OCI-LY1 (cell line): ENCODE data around the gene SDK1.

Experiments used
- CTCF ChIP-seq: fragments of 200-600 bp; sonication (generic), shearing (Covaris generic); IDR thresholded peaks from 2 replicates; pipeline ENCODE4 v1.5.1; 2017; ENCODE audit warnings: mild to moderate bottlenecking, antibody characterized with exemption, low read length, moderate library complexity, mixed read lengths
- EZH2 ChIP-seq: fragments of 200-600 bp; sonication (generic), shearing (Covaris generic); IDR thresholded peaks from 2 replicates; pipeline ENCODE4 v1.8.0; 2017; ENCODE audit warnings: borderline replicate concordance, mixed run types, mild to moderate bottlenecking, antibody characterized with exemption, low read length, moderate library complexity, mixed read lengths

DNA sequence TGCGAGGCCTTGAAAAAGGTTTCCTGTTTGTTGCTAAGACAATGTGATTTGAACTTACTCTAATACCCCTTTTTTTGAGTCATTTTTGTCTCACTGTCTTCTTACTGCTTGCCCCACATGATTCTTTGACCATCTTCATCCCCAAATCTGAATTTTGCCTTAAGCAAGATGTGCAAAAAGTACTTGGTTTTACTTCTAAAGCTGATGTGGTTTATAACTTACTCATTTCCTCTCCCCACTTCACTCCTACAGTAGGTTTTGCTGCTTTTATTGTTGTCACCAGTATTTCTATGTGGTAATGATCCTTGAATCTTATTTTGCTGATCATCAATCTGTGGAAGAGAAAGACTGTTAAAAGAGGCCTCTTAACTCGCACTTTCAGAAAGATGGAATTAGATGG lies 396.4 kb downstream of the SDK1 start:
- no peak for TF ChIP-seq CTCF
- no peak for TF ChIP-seq EZH2
